ENCODE results near the gene DYRK1A. TPM values are rescaled to one million over a fixed set of nuclear protein-coding genes. Genes with fewer than 3 reads are reported as not detected.
A peak's percentile ranks its signal among the peaks of the same experiment; 100 is the strongest.

Gene DYRK1A
- total RNA-seq, 1 donor from 2014 or later, result 68.1 TPM

DNA sequence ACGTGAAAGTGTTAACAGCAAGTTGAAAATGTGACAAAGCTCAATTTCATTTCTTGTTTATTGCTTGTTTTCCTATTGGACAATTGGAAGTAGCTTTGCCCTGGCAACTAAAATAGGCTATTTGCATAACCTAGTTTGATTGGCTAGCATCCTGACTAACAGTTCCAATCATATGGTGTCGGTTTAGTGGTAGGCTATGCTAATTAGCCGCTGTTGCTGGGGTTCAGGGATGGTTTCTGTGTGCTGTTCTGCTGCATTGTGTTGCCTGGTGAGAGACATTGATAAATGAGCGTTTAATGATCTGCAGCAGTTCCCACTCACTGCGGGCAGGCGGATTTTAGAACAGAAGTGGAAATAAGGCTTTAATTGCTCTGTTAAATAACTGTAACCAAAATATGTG is 68.5 kb downstream of the DYRK1A start:
- intact Hi-C loops (cut with micrococcal nuclease), result loop anchor here (1.0 to 5.0 kb wide), 3 partner anchors 33 to 168 kb away; partner anchors contain the start of genes DYRK1A and VPS26C
- Mint-ChIP-seq H3K4me3 (no peak overlapping the region), H3K36me3 (ENCODE audit: low read depth) (peaks cover 14% of the 10 kb centered on the region), H3K27me3 (ENCODE audit: insufficient read depth) (no peaks in the 10 kb centered on the region), H3K9me3 (no peaks in the 10 kb centered on the region), H3K4me1 (ENCODE audit: low read depth) (peaks cover 45% of the 10 kb centered on the region), H3K27ac (no peak overlapping the region)
- DNase-seq (ENCODE audit: low spot score), result peak; percentile 50

DNA sequence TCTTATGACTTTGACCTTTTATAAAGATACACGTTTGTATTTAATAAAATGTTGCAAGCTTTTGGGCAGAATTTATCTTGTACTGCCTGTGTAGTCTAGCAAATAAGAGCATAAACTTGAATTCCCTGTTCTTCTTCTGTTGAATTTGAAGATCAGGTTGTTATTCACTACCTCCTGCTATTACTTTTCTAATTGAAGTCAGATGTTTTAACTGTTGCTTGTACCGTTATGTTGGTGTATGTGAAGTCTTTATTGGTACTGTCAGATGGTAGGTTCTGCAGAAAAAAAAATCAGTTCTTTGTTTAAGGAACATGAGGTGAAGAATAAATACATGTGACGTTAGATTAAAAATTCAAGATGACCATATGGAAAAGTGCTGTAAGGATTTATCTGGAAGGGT is 69.1 kb downstream of the DYRK1A start:
- Mint-ChIP-seq H3K27me3 (ENCODE audit: insufficient read depth) (no peaks in the 10 kb centered on the region), H3K9me3 (no peaks in the 10 kb centered on the region), H3K27ac (no peak overlapping the region), H3K4me1 (ENCODE audit: low read depth) (peaks cover 39% of the 10 kb centered on the region), H3K36me3 (ENCODE audit: low read depth) (peaks cover 12% of the 10 kb centered on the region), H3K4me3 (no peak overlapping the region)
- no peak for DNase-seq (ENCODE audit: low spot score)
- intact Hi-C loops (cut with micrococcal nuclease), result loop anchor here (1.0 to 5.0 kb wide), 3 partner anchors 33 to 168 kb away; partner anchors contain the start of genes DYRK1A and VPS26C

DNA sequence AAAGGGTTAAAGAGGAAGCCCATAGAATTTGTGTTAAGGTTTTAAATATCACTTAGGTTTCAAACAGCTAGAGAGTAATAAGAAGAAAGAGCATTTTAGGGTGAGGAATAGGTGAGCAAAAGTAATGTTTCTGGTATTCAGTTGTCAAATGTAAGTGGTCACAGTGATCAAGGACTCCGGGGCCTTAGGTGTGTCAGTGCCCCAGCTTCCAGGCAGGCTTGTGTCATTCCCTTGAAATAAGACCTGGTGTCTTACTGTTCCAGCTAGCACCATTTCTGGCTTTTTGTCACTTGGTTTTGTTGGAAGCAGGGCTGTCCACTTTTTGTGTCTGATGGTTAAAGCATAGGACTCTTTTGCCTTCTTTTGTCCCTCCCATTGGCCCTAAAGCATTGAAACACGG is 69.6 kb downstream of the DYRK1A start:
- H3K27ac Mint-ChIP-seq, result no peak overlapping the region
- no peak for DNase-seq (ENCODE audit: low spot score)
- H3K4me1 Mint-ChIP-seq (ENCODE audit: low read depth), result peaks cover 36% of the 10 kb centered on the region
- H3K36me3 Mint-ChIP-seq (ENCODE audit: low read depth), result peaks cover 7% of the 10 kb centered on the region
- no peaks in the 10 kb centered on the region for H3K9me3 Mint-ChIP-seq
- H3K4me3 Mint-ChIP-seq, result no peak overlapping the region
- intact Hi-C loops (cut with micrococcal nuclease), result loop anchor here (5.0 kb wide), 1 partner anchor 34 kb away; no protein-coding TSS in a partner anchor
- no peaks in the 10 kb centered on the region for H3K27me3 Mint-ChIP-seq (ENCODE audit: insufficient read depth)

DNA sequence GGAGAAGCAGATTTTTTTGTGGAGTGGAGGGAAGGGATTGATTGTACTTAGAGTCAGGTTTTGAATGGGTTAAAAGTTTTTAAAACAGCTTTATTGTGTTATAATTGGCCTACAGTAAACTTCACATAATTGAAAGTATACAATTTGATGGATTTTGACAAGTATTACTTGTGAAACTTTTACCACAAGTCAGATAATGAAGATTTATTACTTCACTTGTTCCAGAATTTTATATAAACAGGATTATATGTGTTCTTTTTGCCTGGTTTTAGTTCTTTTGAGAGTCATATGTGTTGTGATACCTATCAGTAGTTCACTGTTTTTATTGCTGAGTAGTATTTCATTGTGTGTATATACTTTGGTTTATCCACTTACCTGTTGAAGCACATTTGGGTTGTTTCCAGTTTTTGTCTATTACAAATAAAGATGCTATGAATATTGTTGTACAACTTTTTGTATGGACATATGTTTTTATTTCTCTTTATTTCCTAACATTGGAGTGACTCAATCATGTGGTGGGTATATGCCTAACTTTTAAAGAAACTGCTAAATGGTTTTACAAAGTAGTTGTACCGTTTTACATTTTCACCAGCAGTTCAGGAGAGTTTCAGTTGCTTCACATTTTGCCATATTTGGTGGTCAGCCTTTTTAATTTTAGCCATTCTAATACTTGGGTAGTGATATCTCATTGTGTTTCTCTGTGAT is 71.0 kb downstream of the DYRK1A start:
- Mint-ChIP-seq H3K27ac (no peak overlapping the region), H3K9me3 (no peaks in the 10 kb centered on the region), H3K27me3 (ENCODE audit: insufficient read depth) (no peaks in the 10 kb centered on the region), H3K4me3 (no peak overlapping the region), H3K4me1 (ENCODE audit: low read depth) (peaks cover 47% of the 10 kb centered on the region), H3K36me3 (ENCODE audit: low read depth) (peaks cover 6% of the 10 kb centered on the region)
- no peak for DNase-seq (ENCODE audit: low spot score)
- intact Hi-C loops (cut with micrococcal nuclease), result loop anchor here (5.0 kb wide), 1 partner anchor 35 kb away; no protein-coding TSS in a partner anchor

DNA sequence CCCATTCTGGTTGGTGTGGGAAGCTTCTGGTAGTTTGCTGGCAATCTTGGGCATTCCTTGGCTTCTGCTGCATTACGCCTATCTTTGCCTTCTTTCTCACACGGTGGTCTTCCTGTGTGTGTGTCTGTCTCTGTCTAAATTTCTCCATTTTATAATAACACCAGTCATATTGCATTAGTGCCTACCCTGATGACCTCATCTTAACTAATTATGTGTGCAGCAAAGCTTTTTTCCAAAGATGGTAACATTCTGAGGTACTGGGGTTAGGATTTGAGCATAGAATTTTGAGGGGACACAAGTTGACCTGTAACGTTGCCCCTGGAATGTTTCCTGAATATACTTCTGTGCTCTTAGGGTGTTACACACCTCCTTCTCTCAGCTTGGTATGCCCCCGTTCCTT is 77.1 kb downstream of the DYRK1A start:
- H3K27ac Mint-ChIP-seq, result no peak overlapping the region
- intact Hi-C loops (cut with micrococcal nuclease), result no loop called here
- H3K4me1 Mint-ChIP-seq (ENCODE audit: low read depth), result peaks cover 51% of the 10 kb centered on the region
- H3K9me3 Mint-ChIP-seq, result no peaks in the 10 kb centered on the region
- no peaks in the 10 kb centered on the region for H3K27me3 Mint-ChIP-seq (ENCODE audit: insufficient read depth)
- no peak overlapping the region for H3K4me3 Mint-ChIP-seq
- no peak for DNase-seq (ENCODE audit: low spot score)
- peaks cover 3% of the 10 kb centered on the region for H3K36me3 Mint-ChIP-seq (ENCODE audit: low read depth)

DNA sequence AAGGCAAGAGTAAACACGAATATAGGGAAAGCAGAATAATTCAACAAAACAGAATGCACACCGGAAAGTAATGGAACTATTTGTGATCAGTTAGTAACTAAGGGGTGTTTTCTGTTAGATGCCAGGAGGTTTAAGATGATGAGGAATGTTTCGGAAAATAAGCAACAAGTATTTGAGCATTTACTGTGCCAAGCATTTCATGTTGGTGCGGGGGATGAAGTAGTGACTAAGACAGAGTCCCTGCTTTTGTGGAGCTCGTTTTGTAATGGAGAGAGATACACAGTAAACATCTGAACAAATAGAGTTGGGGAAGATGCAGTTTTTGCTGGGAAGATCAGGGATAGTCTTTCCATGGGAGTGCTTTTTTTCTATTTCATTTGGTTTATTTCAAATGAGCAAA is 78.7 kb downstream of the DYRK1A start:
- Mint-ChIP-seq H3K4me3 (no peak overlapping the region), H3K27me3 (ENCODE audit: insufficient read depth) (no peaks in the 10 kb centered on the region), H3K4me1 (ENCODE audit: low read depth) (peaks cover 56% of the 10 kb centered on the region), H3K9me3 (no peaks in the 10 kb centered on the region), H3K36me3 (ENCODE audit: low read depth) (peaks cover 6% of the 10 kb centered on the region), H3K27ac (no peak overlapping the region)
- intact Hi-C loops (cut with micrococcal nuclease), result loop anchor here (5.0 kb wide), 1 partner anchor 38 kb away; no protein-coding TSS in a partner anchor
- no peak for DNase-seq (ENCODE audit: low spot score)

DNA sequence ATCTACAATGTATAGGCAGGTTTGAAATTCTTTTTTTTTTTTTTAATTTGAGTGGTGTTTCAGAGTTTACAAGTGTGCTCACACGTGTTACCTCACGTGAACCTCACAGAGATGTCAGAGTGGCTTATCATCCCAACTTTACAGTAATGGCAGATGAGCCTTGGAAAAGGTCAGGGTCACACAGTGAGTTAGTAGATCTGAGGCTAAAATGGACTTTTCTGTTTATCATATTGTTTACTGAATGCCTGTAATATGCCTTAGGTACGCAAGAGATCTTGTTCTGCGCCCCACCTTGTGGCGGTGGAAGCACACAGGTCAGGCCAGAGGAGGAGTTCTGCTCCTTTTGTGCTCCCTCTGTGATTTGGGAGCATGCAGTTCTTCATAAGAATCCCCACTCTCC is 80.0 kb downstream of the DYRK1A start:
- H3K4me3 Mint-ChIP-seq, result no peak overlapping the region
- intact Hi-C loops (cut with micrococcal nuclease), result loop anchor here (5.0 kb wide), 1 partner anchor 39 kb away; no protein-coding TSS in a partner anchor
- no peaks in the 10 kb centered on the region for H3K27me3 Mint-ChIP-seq (ENCODE audit: insufficient read depth)
- H3K27ac Mint-ChIP-seq, result no peak overlapping the region
- no peak for DNase-seq (ENCODE audit: low spot score)
- no peaks in the 10 kb centered on the region for H3K9me3 Mint-ChIP-seq
- peaks cover 60% of the 10 kb centered on the region for H3K4me1 Mint-ChIP-seq (ENCODE audit: low read depth)
- H3K36me3 Mint-ChIP-seq (ENCODE audit: low read depth), result peaks cover 10% of the 10 kb centered on the region

DNA sequence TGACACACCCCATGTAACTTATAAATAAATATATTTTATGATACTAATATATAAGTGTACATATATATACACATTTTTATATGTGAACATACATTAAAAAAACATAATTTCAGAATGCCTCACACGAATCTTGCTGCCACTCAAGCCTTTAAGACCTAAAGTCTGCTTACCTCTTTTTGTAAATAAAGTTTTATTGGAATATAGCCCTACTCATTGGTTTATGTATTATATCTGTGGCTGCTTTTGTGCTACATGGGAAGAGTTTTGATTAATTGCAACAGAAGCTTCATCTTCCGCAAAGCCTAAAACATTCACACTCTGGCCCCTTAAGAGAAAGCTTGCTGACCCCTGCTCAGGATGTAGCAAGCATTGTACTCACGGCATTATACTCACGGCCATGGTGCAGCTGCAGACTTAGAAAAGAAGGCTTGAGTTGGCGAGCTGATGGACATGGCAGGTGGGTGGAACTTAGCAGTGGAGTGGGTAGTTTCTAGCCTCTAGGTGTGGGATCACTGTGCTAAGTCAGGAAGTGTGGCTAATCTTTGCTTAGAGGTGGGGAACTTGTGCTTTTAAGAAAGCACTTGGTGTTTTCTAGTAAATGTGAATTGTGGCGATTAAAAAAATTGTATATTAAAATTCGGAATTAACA is 80.8 kb downstream of the DYRK1A start:
- Mint-ChIP-seq H3K27me3 (ENCODE audit: insufficient read depth) (no peaks in the 10 kb centered on the region), H3K36me3 (ENCODE audit: low read depth) (peaks cover 13% of the 10 kb centered on the region), H3K4me1 (ENCODE audit: low read depth) (peaks cover 60% of the 10 kb centered on the region), H3K27ac (no peak overlapping the region), H3K9me3 (no peaks in the 10 kb centered on the region), H3K4me3 (no peak overlapping the region)
- DNase-seq (ENCODE audit: low spot score), result no peak
- intact Hi-C loops (cut with micrococcal nuclease), result loop anchor here (5.0 kb wide), 1 partner anchor 40 kb away; no protein-coding TSS in a partner anchor

DNA sequence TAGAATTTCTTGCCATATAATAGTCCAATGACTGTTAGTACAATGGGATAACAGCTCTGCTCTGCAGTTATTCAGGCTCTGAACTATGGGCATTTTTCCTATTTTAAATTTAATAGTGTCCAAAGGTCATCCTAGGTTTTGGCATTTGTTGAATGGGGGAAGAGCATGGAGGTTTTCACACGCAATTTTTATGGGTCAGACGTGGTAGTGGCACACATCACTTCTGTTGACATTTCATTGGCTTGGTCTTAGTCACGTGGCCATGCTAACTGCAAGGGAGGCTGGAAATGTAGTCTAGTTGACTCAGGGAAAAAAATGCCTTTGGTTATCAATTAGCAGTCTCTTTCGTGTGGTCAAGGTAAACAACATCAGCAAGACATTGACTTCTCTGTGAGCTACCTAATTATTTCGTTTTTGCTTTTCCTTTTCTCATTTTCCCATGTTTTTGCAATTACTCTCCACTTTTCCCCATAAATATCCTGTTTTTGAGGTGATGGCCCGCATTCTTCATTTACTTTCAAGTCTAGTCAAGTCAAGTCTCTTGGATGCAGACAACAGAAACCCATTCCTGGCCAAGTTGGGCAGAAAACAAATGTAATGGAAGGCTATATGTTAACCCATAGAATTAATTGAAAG is 82.8 kb downstream of the DYRK1A start:
- Mint-ChIP-seq H3K9me3 (no peaks in the 10 kb centered on the region), H3K27me3 (ENCODE audit: insufficient read depth) (no peaks in the 10 kb centered on the region), H3K4me1 (ENCODE audit: low read depth) (peaks cover 61% of the 10 kb centered on the region), H3K4me3 (no peak overlapping the region), H3K36me3 (ENCODE audit: low read depth) (peaks cover 14% of the 10 kb centered on the region), H3K27ac (no peak overlapping the region)
- DNase-seq (ENCODE audit: low spot score), result no peak
- intact Hi-C loops (cut with micrococcal nuclease), result loop anchor here (5.0 kb wide), 1 partner anchor 42 kb away; no protein-coding TSS in a partner anchor

DNA sequence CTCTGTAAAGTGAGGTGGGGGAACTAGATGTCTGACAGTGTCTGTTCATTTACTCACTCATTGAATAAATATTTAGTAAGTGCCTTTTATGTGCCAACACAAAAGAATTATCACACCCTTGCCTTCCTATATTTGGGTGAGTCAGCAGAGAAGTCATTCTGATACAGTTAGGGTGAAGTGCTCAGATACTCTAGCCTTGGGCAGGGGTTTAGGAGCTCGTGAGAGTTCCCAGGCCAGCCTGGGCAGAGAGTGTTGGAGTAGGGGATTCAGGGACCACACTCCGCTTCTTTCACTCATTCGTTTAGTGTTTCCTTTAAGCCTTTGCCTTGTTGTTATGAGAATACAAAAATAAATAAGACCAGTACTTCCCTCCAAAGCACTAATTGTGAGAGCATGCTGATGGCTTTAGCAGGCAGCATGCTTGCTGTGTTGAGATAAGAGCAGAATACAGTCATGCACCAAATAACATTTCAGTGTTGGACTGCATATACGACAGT is 83.9 kb downstream of the DYRK1A start:
- Mint-ChIP-seq H3K9me3 (no peaks in the 10 kb centered on the region), H3K27ac (peak overlapping the region; percentile 13), H3K27me3 (ENCODE audit: insufficient read depth) (no peaks in the 10 kb centered on the region), H3K4me1 (ENCODE audit: low read depth) (peaks cover 60% of the 10 kb centered on the region), H3K4me3 (no peak overlapping the region), H3K36me3 (ENCODE audit: low read depth) (peaks cover 11% of the 10 kb centered on the region)
- intact Hi-C loops (cut with micrococcal nuclease), result no loop called here
- DNase-seq (ENCODE audit: low spot score), result no peak

DNA sequence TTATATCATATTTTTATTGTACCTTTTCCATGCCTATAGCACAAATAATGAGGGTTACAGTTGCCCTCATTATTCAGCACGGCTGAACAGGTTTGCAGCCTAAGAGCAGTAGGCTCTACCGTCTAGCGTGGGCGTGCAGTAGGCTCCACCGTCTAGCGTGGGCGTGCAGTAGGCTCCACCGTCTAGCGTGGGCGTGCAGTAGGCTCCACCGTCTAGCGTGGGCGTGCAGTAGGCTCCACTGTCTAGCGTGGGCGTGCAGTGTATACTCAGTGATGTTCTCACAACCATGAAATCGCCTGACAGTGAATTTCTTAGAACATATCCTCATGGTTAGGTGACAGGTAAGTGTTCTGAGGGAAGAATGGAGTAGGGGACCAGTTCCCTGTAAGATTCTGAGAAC is 84.9 kb downstream of the DYRK1A start:
- Mint-ChIP-seq H3K36me3 (ENCODE audit: low read depth) (peaks cover 14% of the 10 kb centered on the region), H3K9me3 (no peaks in the 10 kb centered on the region), H3K4me3 (no peak overlapping the region), H3K27ac (peak overlapping the region; percentile 26), H3K27me3 (ENCODE audit: insufficient read depth) (no peaks in the 10 kb centered on the region), H3K4me1 (ENCODE audit: low read depth) (peaks cover 65% of the 10 kb centered on the region)
- DNase-seq (ENCODE audit: low spot score), result no peak
- intact Hi-C loops (cut with micrococcal nuclease), result no loop called here

DNA sequence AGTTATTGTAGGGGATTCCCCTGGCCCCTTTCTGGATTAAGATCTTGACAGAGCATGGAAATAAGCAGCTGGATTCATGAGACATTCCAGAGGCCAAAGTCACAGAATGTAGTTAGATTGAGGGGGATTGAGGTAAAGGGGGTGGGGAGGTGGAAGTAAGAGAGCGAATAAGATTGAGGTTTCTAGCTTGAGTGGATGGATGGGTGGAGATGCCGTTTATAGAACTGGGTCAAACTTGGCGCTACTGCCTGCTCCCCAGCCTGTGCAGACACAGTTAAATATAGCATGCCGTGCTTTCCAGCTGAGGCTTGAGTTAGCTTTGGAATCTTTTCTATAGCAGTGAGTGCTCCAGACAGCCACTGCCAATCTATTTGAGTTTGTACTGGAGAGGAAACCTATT is 85.7 kb downstream of the DYRK1A start:
- Mint-ChIP-seq H3K27me3 (ENCODE audit: insufficient read depth) (no peaks in the 10 kb centered on the region), H3K4me3 (no peak overlapping the region), H3K27ac (no peak overlapping the region), H3K36me3 (ENCODE audit: low read depth) (peaks cover 14% of the 10 kb centered on the region), H3K9me3 (no peaks in the 10 kb centered on the region), H3K4me1 (ENCODE audit: low read depth) (peaks cover 64% of the 10 kb centered on the region)
- DNase-seq (ENCODE audit: low spot score), result no peak
- intact Hi-C loops (cut with micrococcal nuclease), result no loop called here

DNA sequence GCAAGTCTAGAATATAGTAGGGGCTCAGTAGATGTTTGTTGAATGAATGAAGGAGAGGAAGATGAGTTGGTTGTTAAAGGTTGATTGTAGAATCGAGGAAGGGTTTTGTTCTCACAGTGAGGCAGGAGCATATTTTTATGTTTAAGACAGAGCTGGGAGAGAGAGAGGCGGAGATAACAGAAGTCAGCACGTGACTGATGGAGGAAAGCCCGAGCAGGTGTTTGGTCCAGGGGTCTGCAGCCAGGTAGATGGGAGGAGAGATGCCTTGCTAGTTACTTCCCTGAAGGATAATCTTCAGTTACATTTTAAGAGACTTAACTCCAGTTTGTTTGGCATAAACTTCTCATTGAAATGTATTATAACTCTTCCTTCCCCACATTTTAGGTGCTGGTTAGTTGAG is 86.8 kb downstream of the DYRK1A start:
- Mint-ChIP-seq H3K27ac (no peak overlapping the region), H3K4me1 (ENCODE audit: low read depth) (peaks cover 68% of the 10 kb centered on the region)
- intact Hi-C loops (cut with micrococcal nuclease), result no loop called here

More for the DNA sequence above, 86.8 kb downstream of the DYRK1A start:
- Mint-ChIP-seq H3K36me3 (ENCODE audit: low read depth) (peaks cover 14% of the 10 kb centered on the region), H3K4me3 (no peak overlapping the region), H3K9me3 (no peaks in the 10 kb centered on the region), H3K27me3 (ENCODE audit: insufficient read depth) (no peaks in the 10 kb centered on the region)
- DNase-seq (ENCODE audit: low spot score), result no peak
